NT2/D1 (cell line): ENCODE data around the gene TMEM222.
A peak's percentile ranks its signal among the peaks of the same experiment; 100 is the strongest.

ENCODE experiments used
- SUZ12 ChIP-seq: IDR thresholded peaks from 2 replicates; pipeline ENCODE4 v1.6.1; 2011; ENCODE audit not compliant: insufficient read length, insufficient read depth; ENCODE audit errors: extremely low read depth
- YY1 ChIP-seq: IDR thresholded peaks from 2 replicates; pipeline ENCODE4 v1.6.1; 2011; ENCODE audit not compliant: insufficient read length, insufficient read depth

DNA sequence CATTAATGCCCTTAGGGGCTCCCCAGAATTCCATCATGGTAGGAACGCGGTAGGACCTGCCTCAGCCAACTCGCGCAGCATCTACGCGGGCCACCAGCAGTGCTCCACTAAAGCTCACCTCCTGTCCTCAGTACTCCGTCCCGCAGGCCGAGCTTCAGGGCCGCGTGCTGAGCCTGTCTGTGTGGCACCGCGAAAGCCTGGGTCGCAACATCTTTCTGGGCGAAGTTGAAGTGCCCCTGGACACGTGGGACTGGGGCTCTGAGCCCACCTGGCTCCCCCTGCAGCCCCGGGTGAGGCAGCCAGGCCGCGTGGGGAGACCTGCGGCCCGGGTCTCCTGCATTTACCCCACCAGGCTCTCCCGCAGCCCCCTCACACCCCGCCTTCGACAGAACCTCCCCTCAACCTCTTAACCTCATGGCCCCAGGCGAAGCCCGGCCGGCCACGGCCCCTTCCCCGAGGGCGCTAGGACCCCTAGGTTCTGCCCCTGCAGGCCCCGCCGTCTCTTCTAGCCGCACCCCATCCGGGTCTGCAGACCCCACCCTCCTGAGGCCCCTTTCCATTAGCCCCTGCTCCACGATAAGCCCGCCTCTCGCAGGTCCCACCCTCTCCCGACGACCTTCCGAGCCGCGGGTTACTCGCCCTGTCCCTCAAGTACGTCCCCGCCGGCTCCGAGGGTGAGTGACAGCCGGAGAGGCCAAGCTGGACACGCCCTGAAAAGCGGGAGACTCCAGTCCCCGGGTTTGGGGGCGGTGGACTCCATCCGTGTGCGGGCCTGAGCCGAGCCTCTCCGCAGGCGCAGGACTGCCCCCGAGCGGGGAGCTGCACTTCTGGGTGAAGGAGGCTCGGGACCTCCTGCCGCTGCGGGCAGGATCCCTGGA is 28.9 kb downstream of the TMEM222 start:
- TF ChIP-seq YY1 (peak; percentile 16), SUZ12 (no peak)
